ENCODE data around the gene PFKFB4. TPM values are rescaled to one million over a fixed set of nuclear protein-coding genes. Genes with fewer than 3 reads are reported as not detected.

PFKFB4 gene
- total and polyA plus RNA-seq, 2 of the 8 experiments (the other 6 are each of a cell fraction or from before 2014, with no cell fraction given): 10.7 to 20.1 TPM

- no peaks in the 10 kb centered on the region for H3K27me3 ChIP-seq (replicated peaks in 1 of 4; ENCODE audit: control insufficient read depth in 3 of 4, extremely low read depth in 1 of 4, insufficient read depth in 3 of 4, low read length in 3 of 4)
- no peak overlapping the region for H2BK120ac ChIP-seq (replicated peaks; ENCODE audit: low read depth, low read length)
- peak overlapping the region; percentile 43 for H4K5ac ChIP-seq (ENCODE audit: insufficient read length, low read depth, low read length)
- peak overlapping the region; percentile 66 for H3K4ac ChIP-seq (replicated peaks; ENCODE audit: insufficient read length, low read depth, low read length)
- H3K4me1 ChIP-seq (replicated peaks in 1 of 4; ENCODE audit: control insufficient read depth in 3 of 4, insufficient read depth in 4 of 4, low read length in 3 of 4): peaks cover 4 to 30% (median 18%) of the 10 kb centered on the region in 4 experiments
- peak overlapping the region; percentile 88; the same call in 1 of the 2 replicates for H2BK5ac ChIP-seq (ENCODE audit: low read depth, low read length)
- H3K4me2 ChIP-seq (ENCODE audit: insufficient read depth in 1 of 2, low read depth in 2 of 2, low read length in 2 of 2): peak overlapping the region in 1 of 2 experiments; percentile 32; a peak in 1 of 4 replicates
- peak overlapping the region; percentile 40; the same call in 1 of the 2 replicates for H2AK5ac ChIP-seq (ENCODE audit: low read depth, low read length)
- H2BK15ac ChIP-seq (ENCODE audit: low read length): peak overlapping the region; percentile 99
- peak overlapping the region; percentile 87; the same call in 1 of the 2 replicates for H2BK12ac ChIP-seq (ENCODE audit: low read depth, low read length)
- no peaks in the 10 kb centered on the region for H3K9me3 ChIP-seq (ENCODE audit: insufficient read depth in 2 of 2, low read depth in 1 of 2, low read length in 1 of 2)
- no peak overlapping the region for H3K4me3 ChIP-seq (ENCODE audit: extremely low read depth in 1 of 4, insufficient read depth in 2 of 4, low read depth in 3 of 4, low read length in 4 of 4)
- no peaks in the 10 kb centered on the region for H4K20me1 ChIP-seq (replicated peaks in 1 of 2; ENCODE audit: control insufficient read depth in 1 of 2, insufficient read depth in 2 of 2, low read length in 2 of 2)
- FAIRE-seq (no peak), DNase-seq (ENCODE audit: low read depth in 1 of 2, low spot score in 2 of 2) (no peak)
- no peak overlapping the region for H3K14ac ChIP-seq (ENCODE audit: insufficient read length)
- H4K8ac ChIP-seq (ENCODE audit: extremely low read depth, insufficient read depth, low read length): peak overlapping the region; percentile 26; the same call in 1 of the 2 replicates
- ChIA-PET CTCF (ENCODE audit: partially characterized antibody) (interaction anchor here (0.7 to 6.7 kb wide), 9 partner anchors 10 to 177 kb away, joined by 3 to 52 read pairs (median 5); partner anchors contain the start of gene SLC26A6), POLR2A (ENCODE audit: partially characterized antibody) (interaction anchor here (0.6 to 1.6 kb wide), 6 partner anchors 36 to 122 kb away, joined by 3 to 6 read pairs (median 3); partner anchors contain the start of genes CCDC51, SLC26A6, TMA7 and UQCRC1)
- no peak overlapping the region for H3K27ac ChIP-seq (ENCODE audit: low read depth, low read length)
- H3K79me1 ChIP-seq (ENCODE audit: low read depth, low read length): no peaks in the 10 kb centered on the region
- H3K18ac ChIP-seq (ENCODE audit: extremely low read depth, low read length): no peak overlapping the region
- H3K79me2 ChIP-seq (ENCODE audit: control insufficient read depth in 1 of 2, insufficient read depth in 2 of 2, low read length in 2 of 2): no peaks in the 10 kb centered on the region
- no peaks in the 10 kb centered on the region for H3K36me3 ChIP-seq (ENCODE audit: control insufficient read depth in 2 of 4, insufficient read depth in 4 of 4, low read length in 3 of 4)
- H3K56ac ChIP-seq (replicated peaks; ENCODE audit: insufficient read length, low read depth, low read length): no peak overlapping the region
- WGBS, 2 experiments (ENCODE audit: extremely low coverage in 1 of 2, insufficient coverage in 1 of 2, insufficient read length in 1 of 2, insufficient replicate concordance in 2 of 2, low coverage in 1 of 2, low lambda C conversion rate in 2 of 2, missing lambda C conversion rate in 1 of 2): 92% methylated on average over 18 of the region's 20 CpGs; no CpG with 5 or more reads in 1 of the 2 experiments
- no peak overlapping the region for H3K9ac ChIP-seq (replicated peaks in 1 of 4; ENCODE audit: extremely low read depth in 1 of 4, low read depth in 3 of 4, low read length in 3 of 4)
- TF ChIP-seq CEBPB (IDR thresholded peaks at IDR 0.05; ENCODE audit: low read depth, low read length) (no peak), CTBP2 (IDR thresholded peaks at IDR 0.05; ENCODE audit: borderline replicate concordance, insufficient read depth, insufficient read length, low read length) (no peak), POLR2A (IDR thresholded peaks at IDR 0.05; ENCODE audit: control extremely low read depth in 1 of 2, low read depth in 2 of 2, low read length in 2 of 2) (no peak), BACH1 (IDR thresholded peaks at IDR 0.05; ENCODE audit: low read length) (no peak), MAFK (IDR thresholded peaks at IDR 0.05; ENCODE audit: low read depth, low read length) (no peak), ASH2L (IDR thresholded peaks at IDR 0.05; ENCODE audit: low read length) (no peak), KDM5A (IDR thresholded peaks at IDR 0.05; ENCODE audit: low read length) (no peak), RNF2 (IDR thresholded peaks at IDR 0.05; ENCODE audit: borderline replicate concordance, low read depth, low read length, missing control alignments, poor library complexity, severe bottlenecking) (no peak), SAP30 (IDR thresholded peaks at IDR 0.05; ENCODE audit: insufficient read depth, insufficient replicate concordance, low read length) (no peak)
- no peak overlapping the region for H3K23ac ChIP-seq (ENCODE audit: insufficient read length)
- no peak overlapping the region for H2AFZ ChIP-seq (ENCODE audit: low read length)
- no peaks in the 10 kb centered on the region for H3K23me2 ChIP-seq (ENCODE audit: low read depth, low read length)
- H2BK20ac ChIP-seq (ENCODE audit: low read length): no peak overlapping the region; the same call in 1 of the 2 replicates
- H4K91ac ChIP-seq (replicated peaks; ENCODE audit: insufficient read length, low read length): peak overlapping the region; percentile 57
Observed at GRCh38 chr3:48562367-48563095, 5.9 kb upstream of the PFKFB4 start.

All from H1 (cell line).